IMR-90 (cell line): ENCODE measurements around the gene RTL5. TPM values are rescaled to one million over a fixed set of nuclear protein-coding genes. Genes with fewer than 3 reads are reported as not detected.

ENCODE experiments used
- ATAC-seq: fragments of 200-7000 bp; cut with Tn5 transposase; 2 replicates; pipeline ENCODE4 v1.9.1; 2020; ENCODE audit warnings: low read depth, mild to moderate bottlenecking, moderate library complexity
- BruUV-seq: library from RNA; stranded (reverse); fragments of 400-500 nt; replicated peaks from 2 replicates; lab custom pipeline; 2021; lab: Mats Ljungman, UMichigan
- CTCF ChIA-PET: fragments of 300-600 bp; formaldehyde crosslinking; extraction: SDS; loops from one replicate; lab custom pipeline; 2021; ENCODE audit warnings: antibody characterized with exemption; lab: Yijun Ruan, JAX
- POLR2A ChIA-PET: fragments of 300-600 bp; sonication (Branson Sonifier 250); formaldehyde crosslinking; loops from one replicate; lab custom pipeline; 2022; ENCODE audit warnings: antibody characterized with exemption; ENCODE audit not compliant: unreplicated experiment; lab: Charles Lee
- DNase-seq: peaks from one replicate; pipeline ENCODE4 v3.0.0; 2013
- H2AFZ ChIP-seq: replicated peaks from 2 replicates; pipeline ENCODE3; 2013; ENCODE audit warnings: low read length, mild to moderate bottlenecking; ENCODE audit not compliant: poor library complexity
- H2AK5ac ChIP-seq: 2 replicates; pipeline ENCODE4 v1.6.1; 2013; ENCODE audit warnings: low read depth, low read length, inconsistent platforms
- H2AK9ac ChIP-seq: replicated peaks from 2 replicates; pipeline ENCODE3; 2013; ENCODE audit warnings: mild to moderate bottlenecking, low read depth, low read length, moderate library complexity; ENCODE audit not compliant: poor library complexity
- H2BK120ac ChIP-seq: 2 replicates; pipeline ENCODE4 v1.6.1; 2013; ENCODE audit warnings: low read depth, low read length, inconsistent platforms
- H2BK15ac ChIP-seq: 3 replicates; pipeline ENCODE4 v1.6.1; 2013; ENCODE audit warnings: low read depth, low read length, inconsistent platforms
- H2BK20ac ChIP-seq: 2 replicates; pipeline ENCODE4 v1.6.1; 2013; ENCODE audit warnings: low read depth, mild to moderate bottlenecking, inconsistent platforms, low read length, moderate library complexity
- H2BK5ac ChIP-seq: 2 replicates; pipeline ENCODE4 v1.6.1; 2013; ENCODE audit warnings: mild to moderate bottlenecking, low read depth, low read length, inconsistent platforms; ENCODE audit not compliant: poor library complexity, severe bottlenecking
- H3K14ac ChIP-seq: replicated peaks from 2 replicates; pipeline ENCODE4 v1.6.1; 2013; ENCODE audit warnings: low read depth, low read length, inconsistent platforms
- H3K18ac ChIP-seq: 2 replicates; pipeline ENCODE4 v1.6.1; 2013; ENCODE audit warnings: low read depth, low read length, control low read depth
- H3K23ac ChIP-seq: 2 replicates; pipeline ENCODE4 v1.6.1; 2013; ENCODE audit warnings: low read depth, low read length, inconsistent platforms
- H3K27ac ChIP-seq: 2 replicates; pipeline ENCODE4 v1.5.1; 2013; ENCODE audit warnings: mild to moderate bottlenecking, control low read depth, low read length; ENCODE audit not compliant: insufficient read depth
- H3K27me3 ChIP-seq: 2 replicates; pipeline ENCODE4 v1.6.1; 2013; ENCODE audit warnings: low read length; ENCODE audit not compliant: control insufficient read depth, insufficient read depth
- H3K36me3 ChIP-seq: 2 replicates; pipeline ENCODE4 v1.6.1; 2013; ENCODE audit warnings: low read length, mixed read lengths; ENCODE audit not compliant: control insufficient read depth, insufficient read depth
- H3K4ac ChIP-seq: 2 replicates; pipeline ENCODE4 v1.6.1; 2013; ENCODE audit warnings: low read depth, low read length, inconsistent platforms
- H3K4me1 ChIP-seq: 2 replicates; pipeline ENCODE4 v1.6.1; 2013; ENCODE audit warnings: low read length, mixed read lengths; ENCODE audit not compliant: control insufficient read depth, insufficient read depth
- H3K4me2 ChIP-seq: 2 replicates; pipeline ENCODE4 v1.6.1; 2013; ENCODE audit warnings: low read depth, mild to moderate bottlenecking, control low read depth, low read length, moderate library complexity
- H3K4me3 ChIP-seq: 2 replicates; pipeline ENCODE4 v1.5.1; 2013; ENCODE audit warnings: low read depth, mild to moderate bottlenecking, control low read depth, low read length, moderate library complexity; ENCODE audit not compliant: insufficient read depth
- H3K56ac ChIP-seq: 2 replicates; pipeline ENCODE4 v1.6.1; 2013; ENCODE audit warnings: low read length, inconsistent platforms; ENCODE audit not compliant: insufficient read depth; ENCODE audit errors: extremely low read depth
- H3K79me1 ChIP-seq, 2 experiments: 2 replicates each; pipeline ENCODE4 v1.6.1; 2013; ENCODE audit warnings: low read length in 2 of 2, inconsistent platforms in 1 of 2, low read depth in 1 of 2
- H3K9ac ChIP-seq: 2 replicates; pipeline ENCODE4 v1.6.1; 2013; ENCODE audit warnings: low read depth, low read length, control low read depth
- H3K9me1 ChIP-seq: 2 replicates; pipeline ENCODE4 v1.6.1; 2013; ENCODE audit warnings: low read length, inconsistent platforms; ENCODE audit not compliant: insufficient read depth
- H3K9me3 ChIP-seq: 2 replicates; pipeline ENCODE4 v1.6.1; 2013; ENCODE audit warnings: low read length; ENCODE audit not compliant: control insufficient read depth, insufficient read depth
- H4K20me1 ChIP-seq: 2 replicates; pipeline ENCODE4 v1.6.1; 2013; ENCODE audit warnings: low read length, inconsistent platforms; ENCODE audit not compliant: insufficient read depth
- H4K5ac ChIP-seq: 2 replicates; pipeline ENCODE4 v1.6.1; 2013; ENCODE audit warnings: mild to moderate bottlenecking, low read depth, low read length, control low read depth
- H4K8ac ChIP-seq, 2 experiments: 2 replicates each; pipeline ENCODE4 v1.6.1; 2013; ENCODE audit warnings: low read depth in 2 of 2, low read length in 2 of 2, control low read depth in 1 of 2, inconsistent platforms in 1 of 2
- H4K91ac ChIP-seq: 2 replicates; pipeline ENCODE4 v1.6.1; 2013; ENCODE audit warnings: low read depth, low read length, inconsistent platforms; ENCODE audit not compliant: insufficient read depth
- CHD1 ChIP-seq: IDR thresholded peaks from 2 replicates; pipeline ENCODE4 v1.6.1; 2012; ENCODE audit warnings: low read depth, low read length, improper control_type of control experiment
- POLR2A ChIP-seq: IDR thresholded peaks from 2 replicates; pipeline ENCODE4 v1.6.1; 2012; ENCODE audit warnings: mild to moderate bottlenecking, low read depth, low read length
- RCOR1 ChIP-seq: IDR thresholded peaks from 2 replicates; pipeline ENCODE4 v1.6.1; 2012; ENCODE audit warnings: mild to moderate bottlenecking, low read length, improper control_type of control experiment; ENCODE audit not compliant: insufficient replicate concordance
- RFX5 ChIP-seq: IDR thresholded peaks from 2 replicates; pipeline ENCODE4 v1.8.0; 2012; ENCODE audit warnings: low read depth, mild to moderate bottlenecking, low read length, moderate library complexity
- SMC3 ChIP-seq: fragments of 150-350 bp; IDR thresholded peaks from 2 replicates; pipeline ENCODE4 v1.6.1; 2016; ENCODE audit warnings: low read depth, mild to moderate bottlenecking, antibody characterized with exemption, low read length, moderate library complexity
- WGBS, 2 experiments: methylation state at CpG; one replicate each; pipeline versions ENCODE4 v1.1.5 to v1.1.7; 2013; ENCODE audit warnings: missing lambda C conversion rate in 2 of 2; ENCODE audit not compliant: insufficient read length in 1 of 2; ENCODE audit errors: extremely low coverage in 2 of 2; 5-methylcytosine and 5-hydroxymethylcytosine counted together
- dilution Hi-C: fragments of 300-500 bp; cut with HindIII; formaldehyde crosslinking; loops from one replicate; pipeline ENCODE4 v1.14.3; 2018; ENCODE audit warnings: low sequenced_read_pairs; ENCODE audit not compliant: unreplicated experiment
- in situ Hi-C: fragments of 300-500 bp; cut with MboI; formaldehyde crosslinking; loops from 3 replicates; pipeline ENCODE4 v1.14.3; 2019; ENCODE audit warnings: low sequenced_read_pairs, inconsistent platforms, mixed read lengths
- intact Hi-C: fragments of 100-400 bp; cut with micrococcal nuclease; formaldehyde crosslinking; loops from 2 replicates; pipeline ENCODE4 v1.10.0; 2022
- polyA plus RNA-seq, 3 experiments: library from polyadenylated mRNA; depleted of rRNA; stranded (reverse); fragments of >200 nt; gene quantifications; 2 replicates each; pipeline ENCODE4 v1.2.3, GENCODE V29; 2012; ENCODE audit warnings: low replicate concordance in 1 of 3
- total RNA-seq: library from RNA; depleted of rRNA; stranded (reverse); fragments of >200 nt; gene quantifications from 2 replicates; pipeline ENCODE4 v1.2.3, GENCODE V29; 2012
- TF ChIP-seq, protein P1 (sequence below): fragments of 150-350 bp; IDR thresholded peaks from 2 replicates; pipeline ENCODE4 v1.6.1; 2017; ENCODE audit warnings: mild to moderate bottlenecking, antibody characterized with exemption, low read length, low read depth

RTL5 gene
- total and polyA plus RNA-seq, 2 of the 4 experiments (the other 2 are of a cell fraction), result 0.90 to 2.5 TPM

DNA sequence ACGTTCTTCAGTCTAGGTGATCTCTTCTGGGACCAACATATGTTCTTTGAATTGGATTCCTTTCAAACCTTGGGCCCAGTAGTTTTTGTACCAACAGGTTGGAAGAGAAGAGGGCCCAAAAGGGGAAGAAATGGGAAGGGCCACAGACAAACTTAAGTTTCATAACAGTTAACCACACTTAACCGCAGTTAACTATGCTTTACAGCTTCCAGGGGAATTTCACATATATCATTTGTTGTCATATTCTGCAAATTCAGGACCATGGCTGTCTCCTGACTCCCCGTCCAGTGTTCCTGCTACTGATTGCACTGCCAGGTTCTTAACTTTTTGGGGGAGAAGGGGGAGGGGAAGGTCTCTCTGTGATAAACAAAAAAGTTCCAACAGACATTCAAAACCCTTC is 34.6 kb downstream of the RTL5 start:
- Histone ChIP-seq H2BK5ac (no peak overlapping the region), H2BK15ac (no peak overlapping the region), H4K8ac (no peak overlapping the region), H3K14ac (no peak overlapping the region), H2AK9ac (no peak overlapping the region), H3K4me2 (no peak overlapping the region), H3K79me1 (no peaks in the 10 kb centered on the region), H4K91ac (no peak overlapping the region), H2AK5ac (no peak overlapping the region), H3K27me3 (peaks cover 54% of the 10 kb centered on the region), H3K4me1 (no peaks in the 10 kb centered on the region), H3K27ac (no peak overlapping the region), H4K20me1 (0 out of 2 replicates have a peak, but pooled peaks cover 4% of the 10 kb centered on the region), H2BK20ac (no peak overlapping the region), H2AFZ (no peak overlapping the region), H3K18ac (no peak overlapping the region), H3K4me3 (no peak overlapping the region), H3K36me3 (no peaks in the 10 kb centered on the region), H3K9me1 (no peaks in the 10 kb centered on the region), H3K4ac (no peak overlapping the region), H3K56ac (no peak overlapping the region), H3K23ac (no peak overlapping the region), H2BK120ac (no peak overlapping the region), H3K9ac (no peak overlapping the region), H4K5ac (no peak overlapping the region), H3K9me3 (no peaks in the 10 kb centered on the region)
- in situ Hi-C loops (no loop called here), dilution Hi-C loops (no loop called here), intact Hi-C loops (no loop called here)
- POLR2A ChIA-PET, result no interaction called here
- CTCF ChIA-PET, result no interaction called here
- no peak for TF ChIP-seq RFX5
- no peak for TF ChIP-seq RCOR1
- TF ChIP-seq SMC3, result no peak
- no peak for TF ChIP-seq CHD1
- TF ChIP-seq, protein P1, sequence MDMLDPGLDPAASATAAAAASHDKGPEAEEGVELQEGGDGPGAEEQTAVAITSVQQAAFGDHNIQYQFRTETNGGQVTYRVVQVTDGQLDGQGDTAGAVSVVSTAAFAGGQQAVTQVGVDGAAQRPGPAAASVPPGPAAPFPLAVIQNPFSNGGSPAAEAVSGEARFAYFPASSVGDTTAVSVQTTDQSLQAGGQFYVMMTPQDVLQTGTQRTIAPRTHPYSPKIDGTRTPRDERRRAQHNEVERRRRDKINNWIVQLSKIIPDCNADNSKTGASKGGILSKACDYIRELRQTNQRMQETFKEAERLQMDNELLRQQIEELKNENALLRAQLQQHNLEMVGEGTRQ, result no peak
- TF ChIP-seq POLR2A, result no peak
- ATAC-seq (no peak), DNase-seq (no peak)
- no CpG with 5 or more reads among the region's 3 CpGs for WGBS, 2 experiments
- BruUV-seq, result no TSS peak
